Spleen (tissue), 7 donors: ENCODE measurements around the gene STAT6.

Source experiments
- POLR2A ChIP-seq, 3 donors: fragments of 450-650 bp; IDR thresholded peaks; one replicate each; pipeline ENCODE4 v1.5.1; 2017; ENCODE audit warnings: antibody characterized with exemption in 3 of 3, mild to moderate bottlenecking in 1 of 3
- TF ChIP-seq, protein P1 (sequence below), 11 experiments: fragments of 200-600 bp in 7 of 11; fragments of 450-650 bp in 4 of 11; sonication (generic) in 4 of 11; IDR thresholded peaks in 8 of 11; conservative IDR thresholded peaks in 3 of 11; 1 replicate in 7 of 11; 2 replicates in 4 of 11; pipeline versions ENCODE4 v1.4.0 to v1.8.0; 2016 to 2021; ENCODE audit warnings: antibody characterized with exemption in 11 of 11, inconsistent platforms in 4 of 11, mild to moderate bottlenecking in 1 of 11
- donor health status: DM: no; HTN: no; CAD: no; lungs with moderate emphysema.
- donor health status: DM: no; HTN: no; CAD: no.
- donor health status: DM: no; HTN: no; CAD: no.

DNA sequence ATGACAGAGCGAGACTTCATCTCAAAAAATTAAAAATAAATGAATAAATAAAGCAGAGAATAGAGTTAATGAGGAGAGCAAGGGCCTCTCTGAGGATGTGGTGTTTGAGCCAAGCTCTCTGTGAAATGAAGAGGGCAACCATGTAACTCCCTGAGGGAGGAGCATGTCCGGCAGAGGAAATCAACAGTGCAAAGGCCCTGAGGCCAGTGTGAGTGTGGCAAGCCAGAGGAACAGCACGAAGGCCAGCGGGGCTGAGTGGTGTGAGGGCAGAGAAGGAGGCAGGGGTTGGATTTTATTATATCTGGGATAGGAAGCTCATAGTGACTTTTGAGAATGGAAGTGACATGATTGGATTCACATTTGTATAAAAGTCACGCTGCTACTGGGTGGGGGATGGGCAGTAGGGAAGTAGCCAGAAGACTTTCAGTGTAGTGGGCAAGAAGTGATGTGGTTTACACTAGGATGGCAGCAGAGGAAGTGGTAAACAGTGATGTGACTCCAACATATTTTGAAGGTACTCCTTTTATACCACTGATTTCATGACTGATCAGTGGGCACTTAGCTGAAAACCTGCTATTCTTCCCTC is 46.5 kb upstream of the STAT6 start:
- TF ChIP-seq, protein P1, sequence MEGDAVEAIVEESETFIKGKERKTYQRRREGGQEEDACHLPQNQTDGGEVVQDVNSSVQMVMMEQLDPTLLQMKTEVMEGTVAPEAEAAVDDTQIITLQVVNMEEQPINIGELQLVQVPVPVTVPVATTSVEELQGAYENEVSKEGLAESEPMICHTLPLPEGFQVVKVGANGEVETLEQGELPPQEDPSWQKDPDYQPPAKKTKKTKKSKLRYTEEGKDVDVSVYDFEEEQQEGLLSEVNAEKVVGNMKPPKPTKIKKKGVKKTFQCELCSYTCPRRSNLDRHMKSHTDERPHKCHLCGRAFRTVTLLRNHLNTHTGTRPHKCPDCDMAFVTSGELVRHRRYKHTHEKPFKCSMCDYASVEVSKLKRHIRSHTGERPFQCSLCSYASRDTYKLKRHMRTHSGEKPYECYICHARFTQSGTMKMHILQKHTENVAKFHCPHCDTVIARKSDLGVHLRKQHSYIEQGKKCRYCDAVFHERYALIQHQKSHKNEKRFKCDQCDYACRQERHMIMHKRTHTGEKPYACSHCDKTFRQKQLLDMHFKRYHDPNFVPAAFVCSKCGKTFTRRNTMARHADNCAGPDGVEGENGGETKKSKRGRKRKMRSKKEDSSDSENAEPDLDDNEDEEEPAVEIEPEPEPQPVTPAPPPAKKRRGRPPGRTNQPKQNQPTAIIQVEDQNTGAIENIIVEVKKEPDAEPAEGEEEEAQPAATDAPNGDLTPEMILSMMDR (IDR thresholded peaks at IDR 0.05 in 8 of 11, conservative IDR thresholded peaks at IDR 0.05 in 3 of 11), result no peak
- TF ChIP-seq POLR2A (IDR thresholded peaks at IDR 0.05), result no peak
